Esophagus muscularis mucosa (tissue), 4 donors: ENCODE results near the gene RNH1.

ENCODE experiments used
- EP300 ChIP-seq: sonication (generic); formaldehyde crosslinking; IDR thresholded peaks from one replicate; pipeline ENCODE4 v1.6.1; 2017; ENCODE audit warnings: antibody characterized with exemption
- POLR2A ChIP-seq: fragments of 450-650 bp; IDR thresholded peaks from one replicate; pipeline ENCODE4 v1.6.1; 2017; ENCODE audit warnings: antibody characterized with exemption, moderate library complexity, mild to moderate bottlenecking, low read depth
- POLR2AphosphoS5 ChIP-seq, 2 donors: sonication (generic); formaldehyde crosslinking; IDR thresholded peaks; one replicate each; pipeline ENCODE4 v1.6.1; 2017; ENCODE audit warnings: antibody characterized with exemption in 2 of 2
- TF ChIP-seq, protein P1 (sequence below), 3 experiments: fragments of 200-600 bp in 2 of 3; fragments of 450-650 bp in 1 of 3; sonication (generic) in 2 of 3; IDR thresholded peaks; one replicate each; pipeline ENCODE4 v1.5.1; 2017 to 2019; ENCODE audit warnings: antibody characterized with exemption in 3 of 3, mild to moderate bottlenecking in 2 of 3, moderate library complexity in 1 of 3

DNA sequence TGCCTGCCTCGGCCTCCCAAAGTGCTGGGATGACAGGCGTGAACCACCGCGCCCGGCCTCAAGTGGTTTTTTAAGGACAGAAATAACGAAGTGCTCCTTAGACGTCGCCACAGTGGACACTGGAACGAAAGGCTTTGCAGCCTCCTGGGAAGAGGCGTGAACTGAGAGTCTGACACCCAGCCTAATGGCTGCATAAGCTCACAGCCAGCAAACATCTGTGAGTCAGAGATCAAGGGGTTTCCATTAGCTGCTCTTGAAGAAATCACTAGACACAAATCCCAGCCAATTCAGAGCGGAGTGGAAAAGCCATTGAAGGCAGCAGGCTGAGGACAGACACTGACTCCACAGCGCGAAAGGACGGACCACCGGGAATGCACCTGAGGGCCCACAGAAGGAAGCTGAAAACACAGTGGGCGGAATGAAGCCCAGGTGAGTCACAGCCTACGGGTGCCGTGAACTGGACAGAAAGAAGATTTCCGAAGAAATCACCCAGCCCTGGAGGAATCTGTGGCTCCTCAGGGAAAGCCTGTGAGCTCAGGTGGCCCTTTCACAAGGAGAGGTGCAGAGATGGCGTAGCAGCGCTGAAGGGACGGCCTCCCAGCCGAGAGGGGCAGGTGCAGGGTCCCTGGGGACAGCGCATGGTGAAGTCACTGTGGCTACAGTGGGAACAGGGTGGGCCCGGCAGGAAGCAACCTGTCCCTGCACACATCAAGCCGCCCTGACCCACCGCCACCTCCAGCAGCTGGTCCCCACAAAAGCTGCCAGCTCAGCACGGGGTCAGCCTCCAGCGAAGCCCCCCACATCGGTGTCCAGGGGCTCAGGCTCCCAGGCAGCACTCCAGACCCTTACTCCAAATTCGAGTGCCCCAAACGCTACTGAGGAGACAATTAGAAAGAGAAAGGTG lies 41.9 kb upstream of the RNH1 start:
- TF ChIP-seq, protein P1, sequence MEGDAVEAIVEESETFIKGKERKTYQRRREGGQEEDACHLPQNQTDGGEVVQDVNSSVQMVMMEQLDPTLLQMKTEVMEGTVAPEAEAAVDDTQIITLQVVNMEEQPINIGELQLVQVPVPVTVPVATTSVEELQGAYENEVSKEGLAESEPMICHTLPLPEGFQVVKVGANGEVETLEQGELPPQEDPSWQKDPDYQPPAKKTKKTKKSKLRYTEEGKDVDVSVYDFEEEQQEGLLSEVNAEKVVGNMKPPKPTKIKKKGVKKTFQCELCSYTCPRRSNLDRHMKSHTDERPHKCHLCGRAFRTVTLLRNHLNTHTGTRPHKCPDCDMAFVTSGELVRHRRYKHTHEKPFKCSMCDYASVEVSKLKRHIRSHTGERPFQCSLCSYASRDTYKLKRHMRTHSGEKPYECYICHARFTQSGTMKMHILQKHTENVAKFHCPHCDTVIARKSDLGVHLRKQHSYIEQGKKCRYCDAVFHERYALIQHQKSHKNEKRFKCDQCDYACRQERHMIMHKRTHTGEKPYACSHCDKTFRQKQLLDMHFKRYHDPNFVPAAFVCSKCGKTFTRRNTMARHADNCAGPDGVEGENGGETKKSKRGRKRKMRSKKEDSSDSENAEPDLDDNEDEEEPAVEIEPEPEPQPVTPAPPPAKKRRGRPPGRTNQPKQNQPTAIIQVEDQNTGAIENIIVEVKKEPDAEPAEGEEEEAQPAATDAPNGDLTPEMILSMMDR (IDR thresholded peaks at IDR 0.05), result no peak
- TF ChIP-seq POLR2AphosphoS5 (IDR thresholded peaks at IDR 0.05) (no peak), POLR2A (no peak), EP300 (no peak)
